Testis (tissue), 2 donors: ENCODE data around the gene DPP8.

Source experiments
- POLR2A ChIP-seq: fragments of 450-650 bp; IDR thresholded peaks from one replicate; pipeline ENCODE4 v1.6.1; 2017; ENCODE audit warnings: antibody characterized with exemption, mild to moderate bottlenecking, moderate library complexity
- TF ChIP-seq, protein P1 (sequence below), 3 experiments: fragments of 450-650 bp in 2 of 3; fragments of 200-600 bp in 1 of 3; sonication (generic) in 1 of 3; IDR thresholded peaks; one replicate each; pipeline ENCODE4 v1.5.1; 2016 to 2019; ENCODE audit warnings: antibody characterized with exemption in 3 of 3, mild to moderate bottlenecking in 2 of 3, moderate library complexity in 1 of 3

GRCh38 chr15:65393091-65393490 lies 124.4 kb downstream of the DPP8 start:
- TF ChIP-seq, protein P1, sequence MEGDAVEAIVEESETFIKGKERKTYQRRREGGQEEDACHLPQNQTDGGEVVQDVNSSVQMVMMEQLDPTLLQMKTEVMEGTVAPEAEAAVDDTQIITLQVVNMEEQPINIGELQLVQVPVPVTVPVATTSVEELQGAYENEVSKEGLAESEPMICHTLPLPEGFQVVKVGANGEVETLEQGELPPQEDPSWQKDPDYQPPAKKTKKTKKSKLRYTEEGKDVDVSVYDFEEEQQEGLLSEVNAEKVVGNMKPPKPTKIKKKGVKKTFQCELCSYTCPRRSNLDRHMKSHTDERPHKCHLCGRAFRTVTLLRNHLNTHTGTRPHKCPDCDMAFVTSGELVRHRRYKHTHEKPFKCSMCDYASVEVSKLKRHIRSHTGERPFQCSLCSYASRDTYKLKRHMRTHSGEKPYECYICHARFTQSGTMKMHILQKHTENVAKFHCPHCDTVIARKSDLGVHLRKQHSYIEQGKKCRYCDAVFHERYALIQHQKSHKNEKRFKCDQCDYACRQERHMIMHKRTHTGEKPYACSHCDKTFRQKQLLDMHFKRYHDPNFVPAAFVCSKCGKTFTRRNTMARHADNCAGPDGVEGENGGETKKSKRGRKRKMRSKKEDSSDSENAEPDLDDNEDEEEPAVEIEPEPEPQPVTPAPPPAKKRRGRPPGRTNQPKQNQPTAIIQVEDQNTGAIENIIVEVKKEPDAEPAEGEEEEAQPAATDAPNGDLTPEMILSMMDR (IDR thresholded peaks at IDR 0.05), result no peak
- TF ChIP-seq POLR2A, result no peak
